Activated CD4-positive, alpha-beta T cell treated with anti-CD3 and anti-CD28 coated beads for 1 hour (primary cell): ENCODE data around the gene MAN2A2.
"Not testable (repeated sequence)": the region's sequence is repeated elsewhere in the genome, so short reads cannot be mapped to it uniquely, and the experiment has no call there.

Source experiments
- DNase-seq: peaks from one replicate; pipeline ENCODE4 v3.0.0-alpha.2; 2020

The MAN2A2 gene

GRCh38 chr15:90884719-90885431 is 18.2 kb upstream of the MAN2A2 start:
- no peak for DNase-seq

GRCh38 chr15:90885432-90886290 is 17.4 kb upstream of the MAN2A2 start:
- DNase-seq, result peak; percentile 69

- no peak for DNase-seq
These were observed 16.8 kb upstream of the MAN2A2 start for GRCh38 chr15:90886291-90886614.

GRCh38 chr15:90887037-90887481 is 16.0 kb upstream of the MAN2A2 start:
- no peak for DNase-seq

GRCh38 chr15:90889313-90889730 is 13.8 kb upstream of the MAN2A2 start:
- DNase-seq, result no peak

GRCh38 chr15:90889736-90890456 is 13.2 kb upstream of the MAN2A2 start:
- DNase-seq, result no peak

GRCh38 chr15:90890839-90891238 is 12.3 kb upstream of the MAN2A2 start:
- no peak for DNase-seq

GRCh38 chr15:90891346-90891949 is 11.7 kb upstream of the MAN2A2 start:
- DNase-seq, result no peak

- DNase-seq, result no peak
These were observed 11.1 kb upstream of the MAN2A2 start for GRCh38 chr15:90892023-90892422.

- no peak for DNase-seq
These were observed 10.5 kb upstream of the MAN2A2 start for GRCh38 chr15:90892498-90893174.

- no peak for DNase-seq
These were observed 9.7 kb upstream of the MAN2A2 start for GRCh38 chr15:90893175-90894090.

- DNase-seq, result no peak
These were observed 7.5 kb upstream of the MAN2A2 start for GRCh38 chr15:90895571-90896117.

- not testable (repeated sequence) for DNase-seq
These were observed 5.9 kb upstream of the MAN2A2 start for GRCh38 chr15:90897131-90897655.

GRCh38 chr15:90901175-90902039 is 1.7 kb upstream of the MAN2A2 start:
- DNase-seq, result no peak

GRCh38 chr15:90902040-90902839 is 862 bp upstream of the MAN2A2 start:
- DNase-seq, result peak; percentile 51

- DNase-seq, result no peak
These were observed 833 bp downstream of the MAN2A2 start for GRCh38 chr15:90903733-90904536.

GRCh38 chr15:90904746-90905145 is 1.6 kb downstream of the MAN2A2 start:
- DNase-seq, result no peak
